ENCODE data around the gene UNC5A.

- TF ChIP-seq CTCF (IDR thresholded peaks at IDR 0.05): no peak
- TF ChIP-seq POLR2A (IDR thresholded peaks at IDR 0.05): no peak
These were observed 27.4 kb downstream of the UNC5A start for GRCh38 chr5:176837707-176838115.
